HepG2 (cell line): ENCODE data around the gene POP7. TPM values are rescaled to one million over a fixed set of nuclear protein-coding genes. Genes with fewer than 3 reads are reported as not detected.

ENCODE experiments used
- BRD4 ChIP-seq: sonication (generic); formaldehyde crosslinking; IDR thresholded peaks from 2 replicates; pipeline ENCODE4 v1.4.0; 2020; ENCODE audit warnings: missing genetic modification reagents
- ELK4 ChIP-seq: sonication (generic); formaldehyde crosslinking; IDR thresholded peaks from 2 replicates; pipeline ENCODE4 v1.9.0; 2021; ENCODE audit warnings: missing genetic modification reagents, borderline replicate concordance
- FOXP4 ChIP-seq: sonication (generic); formaldehyde crosslinking; IDR thresholded peaks from 2 replicates; pipeline ENCODE4 v1.4.0; 2020; ENCODE audit warnings: missing genetic modification reagents
- SP140L ChIP-seq: sonication (generic); formaldehyde crosslinking; IDR thresholded peaks from 2 replicates; pipeline ENCODE4 v1.4.0; 2020; ENCODE audit warnings: missing genetic modification reagents, borderline replicate concordance
- WIZ ChIP-seq: sonication (generic); formaldehyde crosslinking; IDR thresholded peaks from 2 replicates; pipeline ENCODE4 v1.5.1; 2020; ENCODE audit warnings: mild to moderate bottlenecking, missing genetic modification reagents
- YEATS2 ChIP-seq: sonication (generic); formaldehyde crosslinking; IDR thresholded peaks from 2 replicates; pipeline ENCODE4 v1.4.0; 2020; ENCODE audit warnings: missing genetic modification reagents, borderline replicate concordance
- ZFP90 ChIP-seq: sonication (generic); formaldehyde crosslinking; IDR thresholded peaks from 2 replicates; pipeline ENCODE4 v1.8.0; 2022; ENCODE audit warnings: missing genetic modification reagents, mild to moderate bottlenecking, inconsistent platforms, borderline replicate concordance
- ZFP91 ChIP-seq: sonication (generic); formaldehyde crosslinking; IDR thresholded peaks from 2 replicates; pipeline ENCODE4 v1.9.0; 2022; ENCODE audit warnings: missing genetic modification reagents, mild to moderate bottlenecking, borderline replicate concordance
- ZNF264 ChIP-seq: sonication (generic); formaldehyde crosslinking; IDR thresholded peaks from 2 replicates; pipeline ENCODE4 v1.4.0; 2020; ENCODE audit warnings: missing genetic modification reagents
- ZNF510 ChIP-seq: sonication (generic); formaldehyde crosslinking; IDR thresholded peaks from 2 replicates; pipeline ENCODE4 v1.4.0; 2020; ENCODE audit warnings: low read depth, mild to moderate bottlenecking, missing genetic modification reagents
- ZNF75D ChIP-seq: sonication (generic); formaldehyde crosslinking; IDR thresholded peaks from 2 replicates; pipeline ENCODE4 v1.8.1; 2023; ENCODE audit warnings: missing genetic modification reagents, mild to moderate bottlenecking, borderline replicate concordance
- ZNF781 ChIP-seq: sonication (generic); formaldehyde crosslinking; IDR thresholded peaks from 2 replicates; pipeline ENCODE4 v1.5.1; 2020; ENCODE audit warnings: borderline replicate concordance, mild to moderate bottlenecking, missing genetic modification reagents; ENCODE audit errors: not compliant biosample characterization
- polyA plus RNA-seq, 8 experiments: library from polyadenylated mRNA; depleted of rRNA in 3 of 8; stranded (reverse) in 7 of 8; unstranded in 1 of 8; fragments of >200 nt; fragmentation: Illumina TruSeq in 4 of 8; extraction: Trizol in 4 of 8; gene quantifications; 2 replicates each; pipeline versions ENCODE4 v1.2.1 to v1.2.3, GENCODE V29; 2011 to 2016; ENCODE audit warnings: low read depth in 4 of 8, missing spikeins in 1 of 8, mixed read lengths in 1 of 8; ENCODE audit not compliant: insufficient read depth in 1 of 8
- total RNA-seq, 5 experiments: library from RNA; depleted of rRNA; stranded (reverse); fragments of >200 nt; fragmentation: Illumina TruSeq; extraction: Trizol; gene quantifications; 2 replicates each; pipeline ENCODE4 v1.2.3, GENCODE V29; 2016; ENCODE audit warnings: low read depth in 1 of 5
- TF ChIP-seq, protein P1 (sequence below), 2 experiments: fragments of 450-650 bp in 1 of 2; sonication (generic) in 1 of 2; formaldehyde crosslinking in 1 of 2; IDR thresholded peaks; 2 replicates each; pipeline versions ENCODE4 v1.6.1 to v1.8.0; 2016 to 2022; ENCODE audit warnings: antibody characterized with exemption in 1 of 2, mild to moderate bottlenecking in 1 of 2, missing genetic modification reagents in 1 of 2

Gene POP7
- total and polyA plus RNA-seq, 2 of the 13 experiments (the other 11 are each of a cell fraction or from before 2014, with no cell fraction given) = 63.9 to 91.1 TPM

DNA sequence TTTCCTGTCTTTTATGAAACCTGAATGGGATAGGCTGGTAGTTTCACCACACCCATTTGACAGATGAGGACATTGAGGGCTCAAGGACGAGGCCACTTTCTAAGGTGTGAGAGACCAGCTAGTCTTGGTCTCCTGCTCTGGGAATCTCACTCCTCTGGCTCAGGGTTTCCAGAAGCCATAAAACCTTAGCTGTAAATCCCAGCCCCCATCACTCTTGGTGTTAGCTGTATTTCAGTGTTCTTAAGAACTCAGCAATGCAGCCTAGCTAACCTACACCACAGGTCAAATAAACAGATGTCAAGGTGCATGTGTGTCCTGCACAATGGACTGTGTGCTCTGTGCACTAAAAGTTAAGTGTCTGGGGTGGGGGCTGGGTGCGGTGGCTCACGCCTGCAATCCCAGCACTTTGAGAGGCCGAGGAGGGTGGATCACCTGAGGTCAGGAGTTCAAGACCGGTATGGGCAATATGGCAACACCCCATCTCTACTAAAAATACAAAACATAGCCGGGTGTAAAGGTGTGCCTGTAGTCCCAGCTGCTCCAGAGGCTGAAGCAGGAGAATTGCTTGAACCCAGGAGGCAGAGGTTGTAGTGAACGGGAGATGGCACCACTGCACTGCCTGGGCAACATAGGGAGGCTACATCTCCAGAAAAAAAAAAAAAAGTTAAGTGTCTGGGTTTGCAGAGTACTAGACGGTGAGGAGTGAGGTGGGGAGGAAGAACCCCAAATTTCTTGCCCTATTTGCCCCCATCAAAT is 13.8 kb downstream of the POP7 start (continued):
- TF ChIP-seq ELK4 (CRISPR knock-in tag) (no peak), YEATS2 (CRISPR knock-in tag) (peak; percentile 28; the same call in 1 of the 2 replicates), ZNF264 (CRISPR knock-in tag) (peak; percentile 84), BRD4 (CRISPR knock-in tag) (peak; percentile 70), WIZ (CRISPR knock-in tag) (no peak), ZFP91 (CRISPR knock-in tag) (0 out of 2 replicates have a peak, but pooled peaks have one; percentile 8), SP140L (CRISPR knock-in tag) (no peak), ZNF781 (CRISPR knock-in tag) (no peak), ZFP90 (0 out of 2 replicates have a peak, but pooled peaks have one; percentile 69), ZNF510 (CRISPR knock-in tag) (no peak), ZNF75D (CRISPR knock-in tag) (no peak), FOXP4 (peak; percentile 82)
- TF ChIP-seq, protein P1, sequence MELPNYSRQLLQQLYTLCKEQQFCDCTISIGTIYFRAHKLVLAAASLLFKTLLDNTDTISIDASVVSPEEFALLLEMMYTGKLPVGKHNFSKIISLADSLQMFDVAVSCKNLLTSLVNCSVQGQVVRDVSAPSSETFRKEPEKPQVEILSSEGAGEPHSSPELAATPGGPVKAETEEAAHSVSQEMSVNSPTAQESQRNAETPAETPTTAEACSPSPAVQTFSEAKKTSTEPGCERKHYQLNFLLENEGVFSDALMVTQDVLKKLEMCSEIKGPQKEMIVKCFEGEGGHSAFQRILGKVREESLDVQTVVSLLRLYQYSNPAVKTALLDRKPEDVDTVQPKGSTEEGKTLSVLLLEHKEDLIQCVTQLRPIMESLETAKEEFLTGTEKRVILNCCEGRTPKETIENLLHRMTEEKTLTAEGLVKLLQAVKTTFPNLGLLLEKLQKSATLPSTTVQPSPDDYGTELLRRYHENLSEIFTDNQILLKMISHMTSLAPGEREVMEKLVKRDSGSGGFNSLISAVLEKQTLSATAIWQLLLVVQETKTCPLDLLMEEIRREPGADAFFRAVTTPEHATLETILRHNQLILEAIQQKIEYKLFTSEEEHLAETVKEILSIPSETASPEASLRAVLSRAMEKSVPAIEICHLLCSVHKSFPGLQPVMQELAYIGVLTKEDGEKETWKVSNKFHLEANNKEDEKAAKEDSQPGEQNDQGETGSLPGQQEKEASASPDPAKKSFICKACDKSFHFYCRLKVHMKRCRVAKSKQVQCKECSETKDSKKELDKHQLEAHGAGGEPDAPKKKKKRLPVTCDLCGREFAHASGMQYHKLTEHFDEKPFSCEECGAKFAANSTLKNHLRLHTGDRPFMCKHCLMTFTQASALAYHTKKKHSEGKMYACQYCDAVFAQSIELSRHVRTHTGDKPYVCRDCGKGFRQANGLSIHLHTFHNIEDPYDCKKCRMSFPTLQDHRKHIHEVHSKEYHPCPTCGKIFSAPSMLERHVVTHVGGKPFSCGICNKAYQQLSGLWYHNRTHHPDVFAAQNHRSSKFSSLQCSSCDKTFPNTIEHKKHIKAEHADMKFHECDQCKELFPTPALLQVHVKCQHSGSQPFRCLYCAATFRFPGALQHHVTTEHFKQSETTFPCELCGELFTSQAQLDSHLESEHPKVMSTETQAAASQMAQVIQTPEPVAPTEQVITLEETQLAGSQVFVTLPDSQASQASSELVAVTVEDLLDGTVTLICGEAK (IDR thresholded peaks at IDR 0.05) = no peak
- TF ChIP-seq, protein P1 (CRISPR knock-in tag; IDR thresholded peaks at IDR 0.05) = no peak
